Endothelial cell of umbilical vein (primary cell): Measurements from ENCODE around the gene PLXNB3. TPM values are rescaled to one million over a fixed set of nuclear protein-coding genes. Genes with fewer than 3 reads are reported as not detected.

Experiments
- BruUV-seq: library from RNA; stranded (reverse); fragments of 400-500 nt; replicated peaks from 2 replicates; lab custom pipeline; 2021; lab: Mats Ljungman, UMichigan
- CTCF ChIA-PET: fragments of 300-600, 350-600 bp; sonication (Branson Sonifier 250); formaldehyde crosslinking; loops from one replicate; lab custom pipeline; 2021; ENCODE audit warnings: antibody characterized with exemption, inconsistent platforms; lab: Charles Lee
- POLR2A ChIA-PET: fragments of 300-600, 350-600 bp; sonication (Branson Sonifier 250); formaldehyde crosslinking; loops from one replicate; lab custom pipeline; 2021; ENCODE audit warnings: antibody characterized with exemption, inconsistent platforms; lab: Charles Lee
- DNase-seq: peaks from one replicate; pipeline ENCODE4 v3.0.0-alpha.2; 2011; ENCODE audit warnings: low read depth, low spot score
- FAIRE-seq: peaks from 2 replicates; lab custom pipeline; 2011; peaks lifted over from hg19 to GRCh38; lab: Jason Lieb, UNC
- H2AFZ ChIP-seq: 2 replicates; pipeline ENCODE4 v1.6.0; 2012; ENCODE audit warnings: low read depth, low read length, control low read depth, inconsistent platforms
- H3K27ac ChIP-seq: 2 replicates; pipeline ENCODE4 v1.5.1; 2011; ENCODE audit warnings: low read depth, mild to moderate bottlenecking, control low read depth, low read length, moderate library complexity; ENCODE audit not compliant: insufficient read depth
- H3K27me3 ChIP-seq, 2 experiments: 2 replicates each; pipeline versions ENCODE4 v1.6.0 to v1.6.1; 2011; ENCODE audit warnings: low read length in 2 of 2, mixed read lengths in 1 of 2; ENCODE audit not compliant: control insufficient read depth in 2 of 2, insufficient read depth in 2 of 2
- H3K36me3 ChIP-seq, 2 experiments: 2 replicates in 1 of 2; 3 replicates in 1 of 2; pipeline ENCODE4 v1.5.1; 2011; ENCODE audit warnings: low read length in 2 of 2, mild to moderate bottlenecking in 1 of 2, moderate library complexity in 1 of 2; ENCODE audit not compliant: control insufficient read depth in 2 of 2, insufficient read depth in 2 of 2; ENCODE audit errors: extremely low read depth in 1 of 2
- H3K4me1 ChIP-seq: 3 replicates; pipeline ENCODE4 v1.5.1; 2011; ENCODE audit warnings: mild to moderate bottlenecking, low read length; ENCODE audit not compliant: control insufficient read depth, insufficient read depth; ENCODE audit errors: extremely low read depth
- H3K4me2 ChIP-seq: 2 replicates; pipeline ENCODE4 v1.6.1; 2011; ENCODE audit warnings: low read length, control low read depth, mixed read lengths; ENCODE audit not compliant: insufficient read depth
- H3K4me3 ChIP-seq, 3 experiments: fragments of 200-600 bp in 1 of 3; sonication (generic), shearing (Covaris generic) in 1 of 3; replicated peaks in 1 of 3; 2 replicates each; pipeline ENCODE4 v1.5.1; 2011 to 2016; ENCODE audit warnings: control low read depth in 3 of 3, low read length in 3 of 3, mild to moderate bottlenecking in 2 of 3, inconsistent platforms in 1 of 3, low read depth in 1 of 3, moderate library complexity in 1 of 3; ENCODE audit not compliant: insufficient read depth in 1 of 3
- H3K79me2 ChIP-seq: 2 replicates; pipeline ENCODE4 v1.6.0; 2012; ENCODE audit warnings: low read length, inconsistent platforms; ENCODE audit not compliant: control insufficient read depth, insufficient read depth
- H3K9ac ChIP-seq: replicated peaks from 2 replicates; pipeline ENCODE3; 2011; ENCODE audit warnings: low read length, control low read depth; ENCODE audit not compliant: insufficient read depth; ENCODE audit errors: extremely low read depth
- H3K9me1 ChIP-seq: replicated peaks from 3 replicates; pipeline ENCODE4 v1.6.0; 2011; ENCODE audit warnings: mild to moderate bottlenecking, low read length; ENCODE audit not compliant: control insufficient read depth, insufficient read depth; ENCODE audit errors: extremely low read depth
- H3K9me3 ChIP-seq: replicated peaks from 2 replicates; pipeline ENCODE4 v1.5.1; 2012; ENCODE audit warnings: low read length, inconsistent platforms; ENCODE audit not compliant: control insufficient read depth, insufficient read depth
- H4K20me1 ChIP-seq: replicated peaks from 2 replicates; pipeline ENCODE3; 2011; ENCODE audit warnings: mild to moderate bottlenecking, low read length; ENCODE audit not compliant: control insufficient read depth, insufficient read depth; ENCODE audit errors: extremely low read depth
- EZH2 ChIP-seq: IDR thresholded peaks from 2 replicates; pipeline ENCODE4 v1.6.1; 2012; ENCODE audit warnings: borderline replicate concordance, low read depth, mild to moderate bottlenecking, moderate library complexity, low read length, inconsistent platforms; ENCODE audit not compliant: severe bottlenecking
- FOS ChIP-seq: IDR thresholded peaks from 2 replicates; pipeline ENCODE4 v1.6.1; 2011; ENCODE audit warnings: mild to moderate bottlenecking, low read length, moderate library complexity, borderline replicate concordance; ENCODE audit not compliant: insufficient read depth
- JUN ChIP-seq: IDR thresholded peaks from 2 replicates; pipeline ENCODE4 v1.6.1; 2011; ENCODE audit warnings: borderline replicate concordance, low read depth; ENCODE audit not compliant: insufficient read length, insufficient read depth
- MAX ChIP-seq: IDR thresholded peaks from 2 replicates; pipeline ENCODE4 v1.6.1; 2011; ENCODE audit not compliant: insufficient read depth, insufficient read length
- POLR2AphosphoS5 ChIP-seq: IDR thresholded peaks from 2 replicates; pipeline ENCODE4 v1.6.1; 2012; ENCODE audit warnings: low read depth, mild to moderate bottlenecking, control low read depth, low read length, moderate library complexity; ENCODE audit not compliant: insufficient read depth
- dilution Hi-C: fragments of 300-500 bp; cut with MboI; formaldehyde crosslinking; loops from one replicate; pipeline ENCODE4 v1.15.0; 2019; ENCODE audit warnings: low sequenced_read_pairs; ENCODE audit not compliant: extremely low pct_ligation_motif_present
- intact Hi-C: fragments of 100-400 bp; cut with micrococcal nuclease; formaldehyde crosslinking; loops from one replicate; pipeline ENCODE4 v1.10.0; 2022
- polyA plus RNA-seq, 4 experiments: library from polyadenylated mRNA; depleted of rRNA in 3 of 4; stranded (reverse) in 3 of 4; unstranded in 1 of 4; fragments of >200 nt; gene quantifications; 2 replicates each; pipeline versions ENCODE4 v1.2.1 to v1.2.3, GENCODE V29; 2011 to 2012; ENCODE audit warnings: missing spikeins in 1 of 4
- total RNA-seq: library from RNA; stranded (reverse); gene quantifications from 2 replicates; pipeline ENCODE4 v1.2.3, GENCODE V29; 2021

The PLXNB3 gene
- total and polyA plus RNA-seq, 2 donors (not counting 3 experiments of a cell fraction or from before 2014, with no cell fraction given), result 19.0 to 31.4 TPM

GRCh38 chrX:153726286-153727122, 37.5 kb upstream of the PLXNB3 start:
- peaks cover 28% of the 10 kb centered on the region for H3K4me1 ChIP-seq
- H3K27ac ChIP-seq, result peak overlapping the region; percentile 72
- CTCF ChIA-PET, result interaction anchor here (1.0 kb wide), 1 partner anchor 9 kb away, joined by 3 read pairs; no protein-coding TSS in a partner anchor
- TF ChIP-seq POLR2AphosphoS5 (no peak), MAX (no peak), FOS (peak; percentile 16), JUN (no peak), EZH2 (no peak)
- H3K36me3 ChIP-seq, result no peaks in the 10 kb centered on the region
- dilution Hi-C loops, result no loop called here
- no peaks in the 10 kb centered on the region for H3K9me3 ChIP-seq
- H3K9ac ChIP-seq, result peak overlapping the region; percentile 47
- FAIRE-seq, result peak; percentile 66
- no peaks in the 10 kb centered on the region for H3K9me1 ChIP-seq
- no TSS peak for BruUV-seq
- no peaks in the 10 kb centered on the region for H3K27me3 ChIP-seq
- H2AFZ ChIP-seq, result peak overlapping the region; percentile 53
- H3K79me2 ChIP-seq, result peaks cover 13% of the 10 kb centered on the region
- peak; percentile 56 for DNase-seq
- POLR2A ChIA-PET, result interaction anchor here (0.6 kb wide), 1 partner anchor 218 kb away, joined by 6 read pairs; no protein-coding TSS in a partner anchor
- H4K20me1 ChIP-seq, result no peaks in the 10 kb centered on the region
- peak overlapping the region in 1 of 3 experiments; percentile 2 for H3K4me3 ChIP-seq
- peak overlapping the region; percentile 29 for H3K4me2 ChIP-seq
- intact Hi-C loops, result loop anchor here (2.0 kb wide), 1 partner anchor 68 kb away; the partner anchor contains the start of genes IDH3G and SSR4
